NCI-H526 (cell line): ENCODE data around the gene PODN.

Experiments
- DNase-seq, 2 experiments: peaks; one replicate each; lab custom pipeline; 2025; lab: John Stamatoyannopoulos, UW

The PODN gene

DNA sequence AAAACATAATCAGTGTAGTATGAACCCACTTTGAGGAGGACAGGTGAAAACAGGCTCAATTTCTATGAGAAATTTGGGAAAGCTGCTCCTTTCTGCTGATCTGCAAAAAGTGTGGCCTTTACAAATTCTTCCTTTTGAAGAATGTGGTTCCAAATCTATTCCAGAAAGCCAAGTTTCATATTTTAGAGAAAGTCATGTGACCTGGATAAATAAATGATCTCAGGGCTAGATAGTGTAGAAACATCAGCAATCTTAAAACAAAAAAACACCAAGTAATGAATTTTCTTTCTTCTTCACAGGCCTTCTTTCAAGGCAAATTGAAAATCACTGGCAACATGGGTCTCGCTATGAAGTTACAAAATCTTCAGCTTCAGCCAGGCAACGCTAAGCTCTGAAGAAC, 11.7 kb upstream of the PODN start:
- DNase-seq = no peak

- no peak for DNase-seq
These were observed 10.3 kb upstream of the PODN start for GRCh38 chr1:53051676-53052075.

DNA sequence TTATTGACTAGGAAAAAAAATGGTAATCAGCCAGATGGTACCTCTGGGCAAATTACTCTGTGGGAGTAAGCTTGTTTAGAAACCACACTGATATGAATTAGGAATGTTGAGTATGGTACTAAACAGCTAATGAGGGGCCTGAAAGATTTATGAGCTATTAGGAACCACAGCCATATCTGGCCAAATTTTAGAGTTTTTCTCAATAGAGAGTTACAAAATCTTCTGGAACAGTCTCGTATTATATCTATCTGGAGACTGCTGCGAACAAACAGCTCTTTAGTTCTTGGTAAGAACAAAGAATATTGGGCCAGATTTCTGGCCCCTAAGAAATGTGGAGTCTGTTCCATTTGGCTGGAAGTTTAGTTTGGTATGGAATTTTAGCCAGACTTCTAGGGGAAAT, 4.9 kb upstream of the PODN start:
- no peak for DNase-seq

DNA sequence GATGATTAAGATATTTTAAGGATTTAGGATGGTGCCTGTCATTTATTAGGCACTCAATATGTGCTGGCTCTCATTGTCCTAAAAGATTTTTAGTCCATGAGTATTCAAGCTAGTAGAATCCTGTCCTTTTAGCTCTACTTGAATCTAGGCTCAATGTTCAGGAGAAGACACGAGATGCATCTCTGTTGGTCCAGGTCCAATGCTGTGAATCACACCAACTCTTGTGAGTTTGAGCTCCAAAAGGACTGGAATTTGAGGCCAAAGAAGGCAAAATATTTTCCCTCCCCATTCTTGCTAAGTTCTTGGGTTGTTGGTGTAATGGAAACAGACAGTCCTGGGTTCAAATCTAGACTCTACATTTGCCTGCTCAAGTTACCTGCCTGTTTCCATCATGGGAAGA, 1.4 kb upstream of the PODN start:
- DNase-seq = no peak

GRCh38 chr1:53061123-53061858, 722 bp upstream of the PODN start:
- DNase-seq = no peak

GRCh38 chr1:53062708-53063591, 937 bp downstream of the PODN start:
- DNase-seq = peak in 1 of 2 experiments; percentile 20

GRCh38 chr1:53063744-53064515, 1.9 kb downstream of the PODN start:
- no peak for DNase-seq

DNA sequence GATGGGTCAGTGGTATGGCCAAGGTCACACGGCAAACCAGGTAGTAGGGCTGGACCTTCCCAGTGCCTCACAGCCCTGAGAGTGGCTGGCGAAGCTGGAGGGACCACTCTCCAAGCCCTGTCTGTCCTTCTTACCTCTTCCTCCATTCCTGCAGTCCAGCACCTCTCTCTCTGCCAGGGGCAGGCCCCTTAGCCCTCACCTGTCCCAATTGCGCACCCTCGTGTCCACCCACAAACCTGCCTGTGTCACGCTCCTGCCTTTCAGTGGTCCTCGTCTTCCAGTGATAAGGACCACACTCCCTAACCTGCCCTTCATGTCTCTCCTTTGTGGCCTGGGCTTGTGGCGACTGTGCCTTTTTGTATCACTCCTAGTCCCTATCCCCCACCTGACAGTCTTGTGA, 3.4 kb downstream of the PODN start:
- no peak for DNase-seq

DNA sequence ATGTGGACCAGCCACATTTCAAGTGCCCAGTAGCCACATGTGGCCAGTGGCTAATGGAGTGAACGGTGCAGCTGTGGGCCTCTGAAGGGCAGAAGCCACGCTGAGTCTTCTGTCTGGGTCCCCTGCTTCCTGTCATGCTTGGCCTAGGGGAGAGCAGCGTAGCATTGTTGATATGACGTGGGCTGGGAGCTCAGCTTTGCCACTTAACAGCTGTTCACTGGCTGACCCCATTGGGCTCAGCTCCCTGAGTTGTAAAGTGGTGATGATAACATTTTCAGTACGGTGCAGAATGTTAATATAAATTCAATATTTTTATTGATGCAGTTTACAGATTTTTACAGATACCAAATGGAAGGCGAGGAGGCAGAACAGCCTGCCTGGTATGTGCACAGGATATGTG, 4.5 kb downstream of the PODN start:
- DNase-seq = no peak

DNA sequence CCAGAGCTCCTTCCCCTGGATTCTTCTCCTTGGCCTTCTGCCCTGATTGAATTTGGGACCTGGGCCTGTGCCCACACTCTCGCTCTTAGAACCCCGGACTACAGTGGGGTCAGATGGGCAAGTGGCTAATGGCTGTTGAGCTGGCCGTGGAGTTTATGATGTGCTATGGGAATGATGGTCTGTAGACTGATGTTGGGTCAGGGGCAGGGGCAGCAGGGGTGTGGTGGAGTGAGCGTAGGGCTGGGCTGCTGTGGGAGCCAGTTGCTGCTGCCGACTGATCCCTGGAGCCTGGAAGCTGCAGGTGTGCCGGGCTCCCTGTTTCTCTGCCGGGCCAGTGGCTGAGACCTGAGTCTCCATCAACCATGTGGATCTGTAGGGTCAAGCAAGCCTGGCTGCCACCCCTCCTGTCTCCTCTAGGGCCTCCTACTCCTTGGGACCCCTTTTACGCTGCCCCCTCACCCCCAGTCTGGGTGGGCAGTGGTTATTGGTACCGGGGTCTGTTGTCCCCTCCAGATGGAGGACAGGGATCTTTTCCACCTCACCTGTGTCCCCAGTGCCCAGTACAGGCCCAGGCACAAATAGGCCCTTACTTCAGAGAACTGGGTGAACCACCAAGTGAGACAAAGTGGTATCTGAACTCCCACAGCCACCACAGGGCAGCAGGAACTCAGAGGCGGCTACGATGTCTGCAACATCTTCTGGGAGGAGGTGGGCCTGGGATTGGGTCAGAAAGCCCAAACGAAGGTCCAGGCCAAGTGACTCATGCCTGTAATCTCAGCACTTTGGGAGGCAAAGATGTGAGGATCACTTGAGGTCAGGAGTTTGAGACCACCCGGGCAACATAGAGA, 5.1 kb downstream of the PODN start:
- DNase-seq = no peak

- DNase-seq = no peak
These were observed 5.9 kb downstream of the PODN start for GRCh38 chr1:53067886-53068285.

GRCh38 chr1:53068314-53069099, 6.5 kb downstream of the PODN start:
- no peak for DNase-seq

- DNase-seq = no peak
These were observed 7.3 kb downstream of the PODN start for GRCh38 chr1:53069265-53069662.

- no peak for DNase-seq
These were observed 7.8 kb downstream of the PODN start for GRCh38 chr1:53069663-53070327.

DNA sequence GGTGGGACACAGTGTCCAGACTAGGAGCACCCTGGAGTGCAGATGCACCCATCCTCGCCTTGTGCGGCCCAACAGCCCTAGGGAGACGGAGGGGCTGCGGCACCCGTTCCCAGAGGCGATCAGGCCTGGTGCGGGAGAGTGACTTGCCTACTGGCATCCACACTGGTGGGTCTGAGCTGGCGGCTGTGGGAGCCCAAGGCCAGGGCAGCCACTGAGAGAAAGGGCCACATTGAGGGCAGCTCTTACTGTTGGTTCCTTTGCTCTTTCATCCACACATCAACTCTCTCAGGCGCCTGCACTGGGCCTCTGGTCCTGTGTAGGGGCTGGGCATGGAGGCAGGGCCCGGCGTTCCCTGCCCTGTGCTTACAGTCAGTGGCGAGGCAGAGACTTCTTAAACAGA, 8.6 kb downstream of the PODN start:
- DNase-seq = no peak

DNA sequence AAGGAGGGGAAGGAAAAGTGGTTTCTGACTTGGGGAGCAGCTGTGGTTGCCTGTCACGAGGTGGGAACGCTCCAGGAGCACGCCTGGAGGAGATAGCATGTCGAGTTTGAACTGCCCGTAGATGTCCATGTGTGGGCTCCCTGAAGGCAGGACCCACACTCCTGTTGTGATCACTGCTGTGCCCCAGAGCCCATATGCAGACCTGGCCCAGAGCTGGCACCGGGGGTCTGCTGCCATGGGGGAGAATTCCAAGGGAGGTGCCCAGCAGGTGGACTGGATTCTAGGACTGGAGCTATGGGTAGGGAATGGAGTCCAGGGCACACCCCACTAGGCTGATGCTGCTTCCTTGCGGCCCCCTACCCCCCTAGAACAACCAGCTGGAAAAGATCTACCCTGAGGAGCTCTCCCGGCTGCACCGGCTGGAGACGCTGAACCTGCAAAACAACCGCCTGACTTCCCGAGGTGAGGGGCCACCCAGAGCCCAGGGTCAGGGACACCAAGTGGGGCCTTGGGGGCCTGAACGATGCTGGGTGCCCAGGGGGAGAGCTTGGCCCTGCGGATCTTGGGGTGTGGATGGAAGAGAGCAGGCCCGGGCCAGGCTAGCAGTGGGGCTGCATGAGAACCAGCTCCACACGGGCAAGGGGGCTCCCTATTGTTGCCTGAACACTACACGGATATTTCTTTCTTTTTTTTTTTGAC, 9.3 kb downstream of the PODN start:
- DNase-seq = no peak

GRCh38 chr1:53071915-53072314, 9.9 kb downstream of the PODN start:
- DNase-seq = no peak

- no peak for DNase-seq
These were observed 11.3 kb downstream of the PODN start for GRCh38 chr1:53073287-53073686.

GRCh38 chr1:53073868-53074311, 11.9 kb downstream of the PODN start:
- no peak for DNase-seq
